Mesodermal cell (in vitro differentiated cells): Measurements from ENCODE around the gene MOCS2.

ENCODE experiments used
- H3K27ac ChIP-seq: 2 replicates; pipeline ENCODE4 v1.7.0; 2013; ENCODE audit warnings: mild to moderate bottlenecking, low read depth, low read length, moderate library complexity; ENCODE audit not compliant: severe bottlenecking
- H3K36me3 ChIP-seq: 2 replicates; pipeline ENCODE4 v1.7.1; 2013; ENCODE audit warnings: mild to moderate bottlenecking, low read length, moderate library complexity; ENCODE audit not compliant: control insufficient read depth, insufficient read depth
- H3K4me1 ChIP-seq: one replicate; pipeline ENCODE4 v1.7.1; 2013; ENCODE audit warnings: mild to moderate bottlenecking, low read length; ENCODE audit not compliant: insufficient read depth, control insufficient read depth, poor library complexity, severe bottlenecking
- H3K4me3 ChIP-seq: 2 replicates; pipeline ENCODE4 v1.7.0; 2013; ENCODE audit warnings: low read length, control low read depth, mild to moderate bottlenecking; ENCODE audit not compliant: insufficient read depth, poor library complexity, severe bottlenecking; ENCODE audit errors: extremely low read depth
- H3K9me3 ChIP-seq: 2 replicates; pipeline ENCODE4 v1.7.1; 2013; ENCODE audit warnings: mild to moderate bottlenecking, low read length, moderate library complexity; ENCODE audit not compliant: control insufficient read depth
- WGBS, 2 experiments: methylation state at CpG; one replicate each; pipeline ENCODE4 v1.1.5; 2013; ENCODE audit warnings: missing lambda C conversion rate in 2 of 2; ENCODE audit not compliant: insufficient coverage in 2 of 2; 5-methylcytosine and 5-hydroxymethylcytosine counted together

The MOCS2 gene

DNA sequence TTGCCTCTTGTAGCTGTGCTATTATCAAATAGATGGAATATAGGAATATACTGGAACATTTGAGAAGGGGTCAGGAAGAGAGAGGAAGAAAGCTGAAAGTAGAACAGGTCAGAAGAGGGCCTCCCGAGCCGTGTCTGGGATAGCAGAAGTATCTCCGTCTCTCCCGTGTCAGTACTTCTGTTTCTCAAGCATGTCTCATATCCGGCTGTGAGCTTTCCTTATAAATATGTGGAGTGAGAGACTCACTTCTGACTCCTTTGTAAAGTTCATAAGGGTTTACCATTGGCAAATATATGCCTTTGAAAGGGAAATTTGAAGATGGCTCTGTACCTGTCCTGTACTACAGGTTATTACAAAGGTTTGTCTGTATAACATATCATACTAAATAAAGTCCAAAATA is 50.3 kb downstream of the MOCS2 start:
- Histone ChIP-seq H3K4me3 (no peak overlapping the region), H3K9me3 (no peaks in the 10 kb centered on the region), H3K4me1 (no peaks in the 10 kb centered on the region), H3K27ac (no peak overlapping the region), H3K36me3 (peaks cover 63% of the 10 kb centered on the region)
- WGBS, 2 experiments = 93 to 100% methylated on average over 1 to 4 of the region's 5 CpGs

DNA sequence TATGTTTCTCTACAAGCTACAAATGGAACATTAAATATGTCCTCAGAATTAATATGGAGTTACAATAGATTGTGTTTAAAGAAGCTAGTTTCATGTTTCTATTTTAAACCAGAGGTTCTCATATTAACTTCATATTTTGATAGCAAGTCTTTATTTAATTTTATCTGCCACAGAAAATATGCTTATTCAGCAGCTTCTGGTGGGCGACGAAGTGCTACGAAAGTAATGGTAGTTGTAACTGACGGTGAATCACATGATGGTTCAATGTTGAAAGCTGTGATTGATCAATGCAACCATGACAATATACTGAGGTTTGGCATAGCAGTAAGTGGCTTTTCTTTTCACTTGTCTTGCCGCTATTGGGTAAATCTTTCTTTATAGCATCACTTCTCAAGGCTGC is 54.2 kb downstream of the MOCS2 start:
- peaks cover 70% of the 10 kb centered on the region for H3K36me3 ChIP-seq
- H3K4me3 ChIP-seq = no peak overlapping the region
- no peak overlapping the region for H3K27ac ChIP-seq
- no peaks in the 10 kb centered on the region for H3K4me1 ChIP-seq
- 88 to 100% methylated on average over 1 to 4 of the region's 5 CpGs for WGBS, 2 experiments
- H3K9me3 ChIP-seq = no peaks in the 10 kb centered on the region

- H3K36me3 ChIP-seq = peaks cover 68% of the 10 kb centered on the region
- no peak overlapping the region for H3K27ac ChIP-seq
- H3K4me1 ChIP-seq = no peaks in the 10 kb centered on the region
- H3K9me3 ChIP-seq = no peaks in the 10 kb centered on the region
- WGBS, 2 experiments = 78 to 90% methylated on average over 4 of the region's 4 CpGs
- no peak overlapping the region for H3K4me3 ChIP-seq
Observed at GRCh38 chr5:53053364-53053763, 56.2 kb downstream of the MOCS2 start.

- no peaks in the 10 kb centered on the region for H3K4me1 ChIP-seq
- no peaks in the 10 kb centered on the region for H3K9me3 ChIP-seq
- H3K36me3 ChIP-seq = peaks cover 69% of the 10 kb centered on the region
- no peak overlapping the region for H3K27ac ChIP-seq
- H3K4me3 ChIP-seq = no peak overlapping the region
- WGBS, 2 experiments = 90 to 100% methylated on average over 2 of the region's 2 CpGs
Observed at GRCh38 chr5:53052499-53052898, 57.1 kb downstream of the MOCS2 start.

DNA sequence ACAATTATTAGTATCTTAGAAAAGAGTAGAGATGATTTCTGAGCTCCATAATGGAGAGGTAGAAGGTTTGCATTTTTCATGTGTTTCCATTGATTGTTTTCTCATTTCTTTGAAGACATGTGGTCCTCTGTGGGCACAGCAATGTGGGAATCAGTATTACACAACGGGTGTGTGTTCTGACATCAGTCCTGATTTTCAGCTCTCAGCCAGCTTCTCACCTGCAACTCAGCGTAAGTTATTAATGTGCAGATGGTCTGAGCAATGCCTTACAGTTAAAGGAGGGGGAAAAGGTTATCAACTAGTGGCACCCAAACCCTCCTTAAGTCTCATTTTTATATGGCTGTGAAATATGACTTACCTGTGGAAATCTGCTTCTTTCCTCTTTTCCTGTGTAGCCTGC is 61.3 kb downstream of the MOCS2 start:
- no peak overlapping the region for H3K27ac ChIP-seq
- H3K36me3 ChIP-seq = peaks cover 65% of the 10 kb centered on the region
- WGBS, 2 experiments = no CpG with 5 or more reads among the region's 2 CpGs
- no peaks in the 10 kb centered on the region for H3K9me3 ChIP-seq
- H3K4me1 ChIP-seq = no peaks in the 10 kb centered on the region
- H3K4me3 ChIP-seq = no peak overlapping the region
